Urothelium cell line (cell line): ENCODE data around the gene PAN3.
"Not testable (repeated sequence)": the region's sequence is repeated elsewhere in the genome, so short reads cannot be mapped to it uniquely, and the experiment has no call there.

Source experiments
- DNase-seq: peaks from one replicate; pipeline ENCODE4 v3.0.0; 2011; ENCODE audit warnings: low spot score, mixed read lengths
- FAIRE-seq: peaks from 2 replicates; lab custom pipeline; 2011; peaks lifted over from hg19 to GRCh38; lab: Jason Lieb, UNC

Gene PAN3, protein sequence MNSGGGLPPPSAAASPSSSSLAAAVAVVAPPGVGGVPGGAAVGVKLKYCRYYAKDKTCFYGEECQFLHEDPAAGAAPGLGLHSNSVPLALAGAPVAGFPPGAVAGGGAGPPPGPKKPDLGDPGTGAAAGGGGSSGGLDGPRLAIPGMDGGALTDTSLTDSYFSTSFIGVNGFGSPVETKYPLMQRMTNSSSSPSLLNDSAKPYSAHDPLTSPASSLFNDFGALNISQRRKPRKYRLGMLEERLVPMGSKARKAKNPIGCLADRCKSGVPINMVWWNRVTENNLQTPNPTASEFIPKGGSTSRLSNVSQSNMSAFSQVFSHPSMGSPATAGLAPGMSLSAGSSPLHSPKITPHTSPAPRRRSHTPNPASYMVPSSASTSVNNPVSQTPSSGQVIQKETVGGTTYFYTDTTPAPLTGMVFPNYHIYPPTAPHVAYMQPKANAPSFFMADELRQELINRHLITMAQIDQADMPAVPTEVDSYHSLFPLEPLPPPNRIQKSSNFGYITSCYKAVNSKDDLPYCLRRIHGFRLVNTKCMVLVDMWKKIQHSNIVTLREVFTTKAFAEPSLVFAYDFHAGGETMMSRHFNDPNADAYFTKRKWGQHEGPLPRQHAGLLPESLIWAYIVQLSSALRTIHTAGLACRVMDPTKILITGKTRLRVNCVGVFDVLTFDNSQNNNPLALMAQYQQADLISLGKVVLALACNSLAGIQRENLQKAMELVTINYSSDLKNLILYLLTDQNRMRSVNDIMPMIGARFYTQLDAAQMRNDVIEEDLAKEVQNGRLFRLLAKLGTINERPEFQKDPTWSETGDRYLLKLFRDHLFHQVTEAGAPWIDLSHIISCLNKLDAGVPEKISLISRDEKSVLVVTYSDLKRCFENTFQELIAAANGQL

DNA sequence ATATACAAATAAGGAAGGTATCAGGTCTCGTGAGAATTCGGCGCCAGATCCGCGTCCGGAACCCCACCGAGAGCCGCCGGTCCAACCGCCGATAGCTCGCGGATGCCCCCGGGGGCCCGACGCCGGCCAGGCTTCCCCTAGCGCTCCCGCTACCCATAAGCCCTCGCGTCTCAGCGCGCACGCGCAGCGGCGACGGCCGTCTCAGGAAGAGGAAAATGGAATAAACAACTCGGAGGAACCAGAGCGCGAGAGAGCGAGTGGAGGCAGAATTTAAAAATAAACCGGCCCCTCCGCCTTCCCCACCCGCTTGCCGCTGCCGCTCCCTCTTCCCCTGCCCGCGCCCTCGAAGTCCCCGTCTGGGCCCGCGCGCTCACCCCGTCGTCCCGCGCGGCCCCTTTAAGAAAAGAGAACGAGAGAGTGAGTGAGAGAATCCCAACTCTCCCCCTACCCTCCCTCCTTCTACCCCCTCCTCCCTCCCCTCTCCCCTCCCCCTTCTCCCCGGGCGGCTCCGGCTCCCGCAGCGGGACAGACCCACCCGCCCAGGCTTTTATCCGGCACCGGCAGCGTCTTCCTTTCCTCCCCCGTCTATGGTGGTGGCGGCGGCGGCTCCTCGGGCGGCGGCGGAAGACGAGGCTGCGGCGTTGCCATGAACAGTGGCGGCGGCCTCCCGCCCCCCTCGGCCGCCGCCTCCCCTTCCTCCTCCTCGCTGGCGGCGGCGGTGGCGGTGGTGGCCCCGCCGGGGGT, at the start of gene PAN3:
Gene PAN3, plus strand, starts transcription at position 534 of the 744 bp plus-strand sequence. Its CDS starts 113 bp downstream, at position 647.
- FAIRE-seq: no peak
- DNase-seq: peak; percentile 81

DNA sequence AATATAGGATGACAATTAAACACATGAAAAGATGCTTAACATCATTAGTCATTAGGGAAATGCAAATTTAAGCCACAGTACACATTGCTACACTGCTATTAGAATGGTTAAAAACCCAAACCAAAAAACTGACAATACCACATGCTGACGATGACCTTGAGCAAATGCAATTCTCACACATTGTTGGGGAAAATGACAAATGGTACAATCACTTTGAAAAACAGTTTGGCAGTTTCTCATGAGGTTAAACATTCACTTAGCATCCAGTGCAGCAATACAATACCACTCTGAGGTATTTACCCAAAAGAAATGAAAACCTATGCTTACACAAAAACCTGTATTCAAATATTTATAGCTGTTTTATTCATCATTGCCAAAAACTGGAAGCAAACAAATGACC, 49.3 kb upstream of the PAN3 start:
- FAIRE-seq (no peak), DNase-seq (no peak)

DNA sequence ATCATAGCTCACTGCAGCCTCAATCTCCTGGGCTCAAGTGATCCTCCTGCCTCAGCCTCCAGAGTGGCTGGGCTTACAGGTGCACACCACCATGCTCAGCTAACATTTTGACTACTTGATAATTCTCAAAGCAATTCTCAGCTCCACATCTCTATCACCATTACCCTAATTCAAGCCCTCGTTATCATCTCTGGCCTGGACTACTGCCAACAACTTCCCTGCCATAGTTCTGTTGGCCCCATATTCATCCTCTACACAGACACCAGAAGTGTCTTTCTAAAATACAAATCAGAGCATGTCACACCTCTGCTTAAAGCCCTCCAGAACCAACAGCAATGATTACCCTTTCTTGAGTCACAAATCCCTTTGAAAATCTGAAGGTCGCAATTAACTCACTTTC, 45.9 kb upstream of the PAN3 start:
- FAIRE-seq (no peak), DNase-seq (no peak)

DNA sequence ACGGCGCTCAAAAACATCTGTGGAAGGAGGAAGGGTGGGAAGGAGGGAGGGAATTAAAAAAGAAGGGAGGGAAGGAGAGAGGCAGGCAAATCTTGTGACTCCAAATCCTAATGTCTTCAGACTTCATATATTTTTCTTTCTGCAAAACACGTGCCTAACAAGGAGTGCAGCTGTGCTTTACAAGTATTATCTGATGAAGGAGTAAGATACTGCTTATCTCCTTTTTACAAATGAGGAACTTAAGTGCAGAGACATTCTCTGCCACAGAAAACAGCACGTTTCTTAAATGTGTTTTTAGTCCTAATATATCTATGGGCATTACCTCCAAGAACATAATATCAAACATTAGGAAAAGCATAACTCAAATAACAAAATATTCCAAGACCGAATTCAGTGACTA, 44.5 kb upstream of the PAN3 start:
- DNase-seq (no peak), FAIRE-seq (no peak)

DNA sequence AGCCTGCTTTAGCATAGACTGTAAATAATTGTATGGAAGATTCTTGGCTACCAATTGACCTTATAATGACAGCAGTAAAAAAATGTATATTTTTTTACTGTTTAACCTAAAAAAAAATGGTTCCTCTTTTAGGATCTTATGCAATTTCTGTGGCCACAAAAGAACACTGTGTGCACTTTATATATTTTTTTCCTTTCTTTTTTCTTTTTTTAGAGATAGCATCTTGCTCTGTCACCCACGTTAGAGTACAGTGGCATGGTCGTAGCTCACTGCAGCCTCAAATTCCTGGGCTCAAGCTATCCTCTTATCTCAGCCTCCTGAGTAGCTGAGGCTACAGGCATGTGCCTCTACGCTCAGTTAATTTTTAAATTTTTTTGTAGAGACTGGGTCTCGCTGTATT, 44.0 kb upstream of the PAN3 start:
- no peak for FAIRE-seq
- DNase-seq: no peak

DNA sequence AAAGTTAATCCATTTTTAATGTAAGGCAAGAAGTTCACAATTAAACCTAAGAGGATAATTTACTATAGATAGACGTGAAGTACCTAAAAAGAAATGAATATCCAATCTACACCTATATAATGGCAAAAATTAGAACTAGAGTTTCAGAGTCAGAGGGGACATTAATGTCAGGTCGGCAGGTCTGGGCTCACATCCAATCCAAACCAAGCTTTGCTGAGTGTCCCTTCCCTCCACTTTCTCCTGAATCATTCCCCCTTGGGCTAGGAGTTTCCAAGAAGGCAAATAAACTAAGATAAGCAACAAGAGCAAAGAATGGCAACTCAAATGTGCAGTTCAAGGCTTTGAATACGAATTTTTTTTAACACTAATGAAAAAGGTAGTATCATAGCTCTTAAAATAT, 40.8 kb upstream of the PAN3 start:
- no peak for FAIRE-seq
- no peak for DNase-seq

DNA sequence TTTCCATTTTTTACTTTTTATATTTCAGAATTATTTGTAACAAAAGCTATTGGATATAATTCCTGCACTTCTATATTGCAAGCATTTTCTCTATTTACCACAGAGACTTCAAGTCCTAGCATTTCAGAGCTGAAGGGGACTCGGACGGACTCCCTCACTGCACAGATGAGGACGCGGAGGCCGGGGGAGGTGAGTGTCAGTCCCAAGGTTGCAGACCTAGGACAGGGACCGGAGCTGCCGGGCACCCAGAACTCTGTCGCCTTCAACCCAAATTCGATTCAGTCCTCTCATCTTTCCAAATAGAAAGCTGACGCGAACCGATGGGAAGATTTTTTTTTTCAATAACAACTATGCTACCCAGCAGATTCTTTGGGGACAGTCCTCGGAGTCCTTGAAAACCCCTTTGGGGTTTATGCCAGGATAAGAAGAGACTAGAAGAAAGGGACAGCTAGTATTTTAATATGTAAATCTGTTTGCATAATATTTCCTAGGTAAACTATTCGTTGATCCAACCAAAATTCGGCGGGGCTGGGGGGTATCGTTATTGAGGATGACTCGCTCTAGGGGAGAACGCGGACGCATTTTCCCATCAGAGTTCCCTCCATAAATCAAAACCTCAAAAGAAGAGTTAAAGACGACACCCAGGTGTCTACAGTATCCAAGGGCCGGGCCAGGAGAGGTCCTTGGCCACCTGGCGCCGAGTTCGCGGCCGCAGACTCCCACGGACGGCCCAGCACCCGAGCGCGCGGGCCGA, 38.8 kb upstream of the PAN3 start:
- DNase-seq: no peak
- FAIRE-seq: no peak

DNA sequence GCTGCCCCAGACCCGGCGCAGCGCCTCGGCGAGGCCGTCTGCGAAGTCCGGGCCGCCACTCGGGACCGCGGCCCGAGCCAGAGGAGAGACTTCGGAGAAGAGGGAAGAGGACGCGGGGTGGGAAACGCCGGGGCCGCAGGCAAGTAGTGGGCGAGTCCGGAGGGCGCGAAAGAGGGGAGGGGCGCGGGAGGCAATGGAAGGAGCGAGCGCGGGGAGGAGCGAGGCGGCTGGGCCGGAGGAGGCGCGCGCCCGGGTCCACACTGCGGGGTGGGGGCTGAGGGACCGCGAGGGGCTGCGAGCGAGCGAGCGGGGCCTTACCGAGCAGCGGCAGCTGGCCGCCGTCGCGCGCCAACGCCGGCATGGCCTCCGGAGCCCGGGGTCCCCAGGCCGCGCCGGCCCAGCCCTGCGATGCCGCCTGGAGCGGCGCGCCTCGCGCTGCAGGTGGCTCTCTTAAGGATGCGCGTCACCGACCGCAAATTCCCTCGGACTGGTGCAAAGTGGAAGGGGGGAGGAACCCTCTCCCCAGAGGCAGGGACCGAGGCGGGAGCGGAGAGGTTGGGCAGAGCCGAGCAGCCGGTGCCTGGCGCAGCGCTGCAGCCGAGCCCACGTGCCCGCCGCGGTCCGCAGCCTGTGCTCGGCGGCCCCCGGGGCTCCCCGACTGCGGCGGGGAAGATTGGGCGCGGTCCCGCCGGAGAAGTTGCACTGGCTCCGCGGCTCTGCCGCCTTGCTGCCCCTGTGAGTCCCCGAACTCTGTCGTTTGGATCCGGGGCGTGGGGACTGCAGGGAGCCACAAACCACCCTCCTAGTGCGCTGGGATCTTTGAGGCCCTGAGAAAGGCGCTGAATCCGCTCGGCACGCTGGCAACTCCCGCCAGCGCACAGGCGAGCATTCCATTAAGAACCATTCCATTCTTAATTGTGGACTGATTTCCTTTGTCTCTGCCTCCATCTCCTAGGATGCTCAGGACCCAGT, 37.9 kb upstream of the PAN3 start, which contains the start of gene FLT3:
Gene FLT3, minus strand, starts transcription at position 427 of the 972 bp plus-strand sequence. Its CDS starts 66 bp downstream, at position 361.
- FAIRE-seq (no peak), DNase-seq (no peak)

DNA sequence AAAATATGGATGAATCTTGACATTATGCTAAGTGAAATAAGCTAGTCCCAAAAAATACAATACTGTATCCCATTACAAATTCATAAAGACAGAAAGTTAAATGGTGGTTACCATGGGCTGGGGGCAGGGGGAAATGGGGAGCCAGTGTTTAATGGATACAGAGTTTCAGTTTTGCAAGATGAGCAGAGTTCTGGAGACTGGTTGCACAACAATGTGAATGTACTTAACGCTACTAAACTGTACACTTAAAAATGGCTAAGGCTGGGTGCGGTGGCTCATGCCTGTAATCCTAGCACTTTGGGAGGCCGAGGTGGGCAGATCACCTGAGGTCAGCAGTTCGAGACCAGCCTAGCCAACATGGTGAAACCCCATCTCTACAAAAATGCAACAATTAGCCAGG, 36.5 kb upstream of the PAN3 start:
- not testable (repeated sequence) for FAIRE-seq

DNA sequence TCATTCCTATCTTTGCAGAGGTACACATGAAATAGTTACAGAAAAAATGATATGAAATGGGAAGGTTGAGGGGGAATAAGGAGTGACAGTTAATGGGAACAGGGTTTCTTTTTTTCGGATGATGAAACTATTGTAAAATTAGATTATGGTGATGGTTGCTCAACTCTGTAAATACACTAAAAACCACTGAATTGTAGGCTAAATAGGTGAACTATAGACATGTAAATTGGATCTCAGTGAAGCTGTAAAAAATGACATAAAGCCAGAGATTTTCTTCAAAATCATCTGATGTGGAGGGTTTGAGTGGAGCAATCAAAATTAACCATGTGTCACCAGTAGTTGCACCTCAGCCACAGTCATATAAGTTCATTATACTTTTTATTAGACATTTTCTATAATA, 31.4 kb upstream of the PAN3 start:
- no peak for FAIRE-seq
- no peak for DNase-seq

More for the DNA sequence above, 36.5 kb upstream of the PAN3 start:
- not testable (repeated sequence) for DNase-seq

DNA sequence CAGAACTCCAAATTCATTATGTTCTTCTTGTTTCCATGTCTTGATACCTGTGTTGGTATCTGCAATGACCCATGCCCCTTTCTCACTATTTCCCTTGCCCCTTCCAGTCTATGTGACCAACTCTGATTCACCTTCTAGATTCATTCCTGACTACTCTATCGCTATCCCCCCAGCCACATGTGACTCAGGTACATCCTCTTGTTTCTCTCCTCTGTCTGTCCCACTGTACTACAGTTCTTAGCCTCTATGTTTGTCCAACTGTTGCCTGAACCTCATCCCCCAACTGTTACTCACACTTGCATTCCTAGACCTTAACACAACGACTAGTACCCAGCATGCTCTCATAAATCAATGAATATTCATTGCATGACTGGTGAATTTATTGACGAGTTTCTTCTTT, 27.9 kb upstream of the PAN3 start:
- FAIRE-seq (no peak), DNase-seq (no peak)

DNA sequence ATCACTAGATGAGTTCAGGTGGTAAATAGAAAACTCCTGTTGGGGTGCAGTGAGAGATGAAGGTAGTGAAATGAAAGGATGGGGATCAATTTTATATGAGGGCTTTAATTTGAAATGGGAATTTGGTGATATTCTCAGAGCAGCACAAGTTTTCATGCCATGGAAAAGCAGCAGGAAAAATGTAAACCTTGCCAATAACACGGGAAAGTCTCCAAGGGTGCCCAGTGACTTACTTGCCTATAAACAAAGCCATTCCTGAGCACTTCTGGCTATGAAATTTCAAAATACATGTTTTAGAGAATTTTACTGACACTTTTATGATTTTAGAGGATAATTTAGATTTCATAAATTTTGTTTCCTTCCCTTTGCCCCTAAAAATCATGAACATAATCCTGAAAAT, 21.6 kb upstream of the PAN3 start:
- FAIRE-seq: no peak

DNA sequence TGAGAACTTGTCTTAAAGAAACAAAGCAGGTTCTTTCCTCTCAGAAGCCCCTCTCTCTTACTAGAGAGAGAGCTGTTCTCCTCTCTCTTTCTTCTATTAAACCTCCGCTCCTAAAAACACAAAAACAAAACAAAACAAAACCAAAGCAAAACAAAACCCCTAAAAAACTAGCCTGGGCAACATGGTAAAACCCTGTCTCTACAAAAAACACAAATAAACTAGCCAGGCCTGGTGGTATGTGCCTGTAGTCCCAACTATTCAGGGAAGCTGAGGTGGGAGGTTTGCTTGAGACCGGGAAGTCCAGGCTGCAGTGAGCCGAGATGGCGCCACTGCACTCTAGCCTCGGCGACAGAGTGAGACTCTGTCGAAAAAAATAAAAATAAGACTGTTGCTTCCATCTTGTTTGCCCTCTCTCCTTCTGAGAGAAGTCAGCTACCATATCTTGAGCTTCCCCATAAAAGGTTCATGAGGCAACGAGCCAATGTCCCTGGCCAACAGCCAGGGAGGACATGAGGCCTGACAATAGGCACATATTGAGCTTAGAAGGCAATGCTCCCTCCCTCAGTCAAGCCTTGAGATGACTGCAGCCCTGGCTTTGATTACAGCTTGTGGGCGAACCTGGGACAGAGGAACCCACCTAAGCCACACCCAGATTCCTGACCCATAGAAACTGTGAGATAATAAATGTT, 20.5 kb upstream of the PAN3 start:
- FAIRE-seq (no peak), DNase-seq (no peak)

More for the DNA sequence above, 21.6 kb upstream of the PAN3 start:
- DNase-seq: no peak

DNA sequence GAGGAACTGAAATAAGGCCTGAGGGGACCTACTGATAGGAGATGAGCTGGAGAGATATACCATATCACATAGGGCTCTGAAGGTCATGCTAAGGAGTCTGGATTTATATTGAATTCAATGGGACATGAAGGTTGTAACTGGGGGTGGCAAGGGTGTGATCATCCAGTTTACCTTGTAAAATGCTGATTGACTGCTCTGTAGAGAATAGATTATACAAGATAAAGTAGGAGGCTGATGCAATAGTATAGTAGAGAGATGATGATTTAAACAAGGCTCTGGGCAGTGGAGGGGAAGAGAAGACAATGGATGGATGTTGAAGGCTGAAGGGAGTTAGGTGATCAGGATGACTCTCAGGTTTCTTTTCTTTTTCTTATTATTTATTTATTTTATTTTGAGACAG, 18.0 kb upstream of the PAN3 start:
- DNase-seq: no peak
- FAIRE-seq: no peak

DNA sequence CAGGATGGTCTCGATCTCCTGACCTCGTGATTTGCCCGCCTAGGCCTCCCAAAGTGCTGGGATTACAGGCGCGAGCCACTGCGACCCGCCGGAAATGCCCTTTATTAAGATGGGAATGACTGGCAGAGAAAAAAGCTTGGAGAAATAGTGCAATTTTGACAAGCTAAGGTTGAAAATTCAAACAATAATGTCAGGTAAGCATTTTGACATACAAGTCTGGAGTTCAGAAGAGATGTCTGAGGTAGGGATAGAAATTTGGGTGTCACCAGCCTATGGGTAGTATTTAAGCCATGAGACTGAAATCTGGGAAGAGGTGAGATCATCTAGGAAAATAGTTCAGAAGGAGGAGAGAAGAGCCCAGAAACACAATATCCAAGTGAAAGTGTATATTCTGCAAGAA, 17.1 kb upstream of the PAN3 start:
- DNase-seq (no peak), FAIRE-seq (no peak)

DNA sequence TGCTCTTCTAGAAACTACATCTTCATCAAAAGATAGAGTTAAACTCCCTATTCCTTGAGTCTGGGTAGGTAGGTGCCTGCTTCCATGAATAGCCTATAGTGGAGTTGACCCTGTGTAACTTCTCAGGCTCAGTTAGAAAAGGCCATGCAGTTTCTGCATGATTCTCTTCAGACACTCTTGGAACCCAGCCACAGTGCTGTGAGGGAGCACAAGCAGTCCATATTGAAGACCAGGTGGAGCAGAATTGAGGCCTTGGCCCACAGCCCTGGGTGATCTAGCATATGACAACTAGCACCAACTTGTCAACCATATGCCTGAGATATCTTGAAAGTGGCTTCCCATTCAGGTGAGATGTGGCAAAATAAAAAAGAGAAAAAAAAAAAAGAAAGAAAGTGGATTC, 10.3 kb upstream of the PAN3 start:
- no peak for DNase-seq
- FAIRE-seq: no peak

DNA sequence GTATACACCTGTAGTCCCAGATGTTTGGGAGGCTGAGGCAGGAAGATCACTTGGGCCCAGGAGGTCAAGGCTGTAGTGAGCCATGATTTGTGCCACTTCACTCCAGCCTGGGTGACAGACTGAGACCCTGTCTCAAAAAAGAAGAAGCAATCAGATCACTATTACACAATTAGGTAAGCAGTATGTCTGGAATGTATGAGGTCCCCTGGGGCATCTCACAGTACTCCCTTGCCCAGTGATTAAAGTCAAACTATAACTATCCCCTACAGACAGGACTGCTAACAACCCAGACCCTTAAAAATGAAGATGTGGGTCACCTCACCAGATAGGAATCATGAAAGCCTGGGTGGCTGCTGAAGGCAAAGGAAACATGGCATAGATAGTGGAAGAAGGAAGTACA, 9.4 kb upstream of the PAN3 start:
- FAIRE-seq (no peak), DNase-seq (no peak)

DNA sequence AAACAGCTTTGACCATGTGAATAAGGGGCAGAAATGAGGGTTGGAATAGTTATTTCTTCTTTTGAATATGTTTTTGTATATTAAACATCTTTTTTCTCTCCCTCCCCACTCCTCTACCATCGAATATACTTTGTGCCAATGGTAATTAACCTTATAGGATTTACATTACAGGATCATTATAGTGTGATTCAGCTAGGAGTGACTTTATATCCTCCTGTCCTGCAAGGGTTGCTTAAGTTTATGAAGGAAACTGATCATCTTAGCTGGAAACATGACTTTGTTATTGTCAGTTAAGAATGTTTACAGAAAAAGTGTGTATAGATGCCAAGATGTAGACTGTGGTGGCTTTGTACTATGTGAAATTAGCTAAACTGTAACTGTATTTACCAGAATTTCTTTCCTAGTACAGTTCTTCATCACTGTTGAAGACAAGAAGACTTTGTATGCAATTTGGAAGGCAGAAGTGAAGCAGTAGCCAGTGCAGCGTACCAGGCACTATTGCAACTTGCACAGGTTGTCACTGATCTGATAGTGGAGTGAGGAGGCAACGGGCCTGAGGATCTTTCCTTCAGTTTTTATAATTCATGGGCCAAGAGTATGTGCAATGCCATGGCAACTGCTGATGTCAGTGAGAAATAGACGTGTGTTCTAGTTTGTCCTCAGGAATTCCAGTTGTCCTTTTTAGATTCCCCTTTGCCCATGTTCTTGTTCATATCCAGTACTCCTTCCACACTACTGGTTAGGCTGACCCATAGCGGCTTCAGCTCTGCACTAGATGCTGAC, 8.2 kb upstream of the PAN3 start:
- no peak for DNase-seq
- FAIRE-seq: no peak
